K562 (cell line): ENCODE results near the gene CTSZ.

Source experiments
- ASH1L ChIP-seq: fragments of 450-650 bp; IDR thresholded peaks from 2 replicates; pipeline ENCODE4 v1.6.1; 2018; ENCODE audit warnings: borderline replicate concordance, mild to moderate bottlenecking, low read depth; ENCODE audit not compliant: partially characterized antibody
- DPF2 ChIP-seq: fragments of 450-650 bp; IDR thresholded peaks from 2 replicates; pipeline ENCODE4 v1.6.1; 2016
- EP300 ChIP-seq: IDR thresholded peaks from 2 replicates; pipeline ENCODE4 v1.6.1; 2012; ENCODE audit warnings: low read length, improper control_type of control experiment
- FOXK2 ChIP-seq, 2 experiments: fragments of 450-650 bp; IDR thresholded peaks in 1 of 2; conservative IDR thresholded peaks in 1 of 2; 2 replicates each; pipeline ENCODE4 v1.6.1; 2016; ENCODE audit warnings: low read depth in 2 of 2, mild to moderate bottlenecking in 1 of 2
- NFE2L1 ChIP-seq: fragments of 450-650 bp; IDR thresholded peaks from 2 replicates; pipeline ENCODE4 v1.6.1; 2016; ENCODE audit warnings: missing genetic modification characterization, low read depth, mild to moderate bottlenecking, missing compliant biosample characterization, moderate library complexity, borderline replicate concordance
- NR0B1 ChIP-seq: fragments of 450-650 bp; IDR thresholded peaks from one replicate; pipeline ENCODE4 v1.6.1; 2018; ENCODE audit warnings: mild to moderate bottlenecking, moderate library complexity; ENCODE audit not compliant: partially characterized antibody
- NR2C2 ChIP-seq, 2 experiments: fragments of 200-800 bp in 1 of 2; sonication (Bioruptor generic) in 1 of 2; sonication (generic) in 1 of 2; formaldehyde crosslinking in 1 of 2; IDR thresholded peaks; 2 replicates each; pipeline versions ENCODE4 v1.6.1 to v1.8.0; 2016 to 2022; ENCODE audit warnings: mild to moderate bottlenecking in 1 of 2, missing compliant biosample characterization in 1 of 2, missing genetic modification characterization in 1 of 2, missing genetic modification reagents in 1 of 2
- POLR2AphosphoS5 ChIP-seq: IDR thresholded peaks from 2 replicates; pipeline ENCODE4 v1.6.1; 2011; ENCODE audit warnings: mild to moderate bottlenecking, low read depth, low read length, moderate library complexity; ENCODE audit not compliant: control insufficient read depth, insufficient read depth
- ZC3H11A ChIP-seq: IDR thresholded peaks from 2 replicates; pipeline ENCODE4 v1.6.1; 2012; ENCODE audit warnings: low read depth, low read length, improper control_type of control experiment
- ZNF324 ChIP-seq: fragments of 250-450 bp; sonication (Bioruptor Pico); IDR thresholded peaks from 2 replicates; pipeline ENCODE4 v1.4.0; 2020; ENCODE audit warnings: mild to moderate bottlenecking
- ZNF384 ChIP-seq: IDR thresholded peaks from 2 replicates; pipeline ENCODE4 v1.6.1; 2012; ENCODE audit warnings: low read depth, low read length, improper control_type of control experiment
- TF ChIP-seq, protein P1 (sequence below), 3 experiments: IDR thresholded peaks in 2 of 3; conservative IDR thresholded peaks in 1 of 3; 2 replicates each; pipeline ENCODE4 v1.5.1; 2011 to 2012; ENCODE audit warnings: low read length in 3 of 3, mild to moderate bottlenecking in 3 of 3, control low read depth in 2 of 3, improper control_type of control experiment in 1 of 3, inconsistent platforms in 1 of 3, low read depth in 1 of 3, mixed read lengths in 1 of 3, moderate library complexity in 1 of 3; ENCODE audit not compliant: insufficient read depth in 2 of 3

- no peak for TF ChIP-seq ZC3H11A
- no peak for TF ChIP-seq ZNF384
- no peak for TF ChIP-seq DPF2
- TF ChIP-seq, protein P1, sequence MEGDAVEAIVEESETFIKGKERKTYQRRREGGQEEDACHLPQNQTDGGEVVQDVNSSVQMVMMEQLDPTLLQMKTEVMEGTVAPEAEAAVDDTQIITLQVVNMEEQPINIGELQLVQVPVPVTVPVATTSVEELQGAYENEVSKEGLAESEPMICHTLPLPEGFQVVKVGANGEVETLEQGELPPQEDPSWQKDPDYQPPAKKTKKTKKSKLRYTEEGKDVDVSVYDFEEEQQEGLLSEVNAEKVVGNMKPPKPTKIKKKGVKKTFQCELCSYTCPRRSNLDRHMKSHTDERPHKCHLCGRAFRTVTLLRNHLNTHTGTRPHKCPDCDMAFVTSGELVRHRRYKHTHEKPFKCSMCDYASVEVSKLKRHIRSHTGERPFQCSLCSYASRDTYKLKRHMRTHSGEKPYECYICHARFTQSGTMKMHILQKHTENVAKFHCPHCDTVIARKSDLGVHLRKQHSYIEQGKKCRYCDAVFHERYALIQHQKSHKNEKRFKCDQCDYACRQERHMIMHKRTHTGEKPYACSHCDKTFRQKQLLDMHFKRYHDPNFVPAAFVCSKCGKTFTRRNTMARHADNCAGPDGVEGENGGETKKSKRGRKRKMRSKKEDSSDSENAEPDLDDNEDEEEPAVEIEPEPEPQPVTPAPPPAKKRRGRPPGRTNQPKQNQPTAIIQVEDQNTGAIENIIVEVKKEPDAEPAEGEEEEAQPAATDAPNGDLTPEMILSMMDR (IDR thresholded peaks at IDR 0.05 in 2 of 3, conservative IDR thresholded peaks at IDR 0.05 in 1 of 3; ENCODE audit: insufficient read depth in 2 of 3, low read depth in 1 of 3, low read length in 3 of 3): no peak
- TF ChIP-seq EP300: no peak
- no peak for TF ChIP-seq POLR2AphosphoS5
- TF ChIP-seq ASH1L: no peak
- no peak for TF ChIP-seq NR2C2 (CRISPR knock-in tag; IDR thresholded peaks at IDR 0.05)
- no peak for TF ChIP-seq NR2C2 (tag; IDR thresholded peaks at IDR 0.05)
- TF ChIP-seq NR0B1: no peak
- no peak for TF ChIP-seq NFE2L1 (tag)
- no peak for TF ChIP-seq FOXK2 (conservative IDR thresholded peaks at IDR 0.05 in 1 of 2, IDR thresholded peaks at IDR 0.05 in 1 of 2; ENCODE audit: low read depth in 2 of 2)
- TF ChIP-seq ZNF324 (CRISPR knock-in tag): no peak
These were observed 35.6 kb downstream of the CTSZ start for GRCh38 chr20:58971429-58971828.
